HG03378 (cell line): Measurements from ENCODE around the gene CALD1.
A peak's percentile ranks its signal among the peaks of the same experiment; 100 is the strongest.

Source experiments
- ATAC-seq: cut with Tn5 transposase; IDR thresholded peaks from one replicate; pipeline ENCODE4 v1.9.1; 2021; ENCODE audit warnings: mild to moderate bottlenecking, moderate library complexity; ENCODE audit not compliant: unreplicated experiment

The CALD1 gene

DNA sequence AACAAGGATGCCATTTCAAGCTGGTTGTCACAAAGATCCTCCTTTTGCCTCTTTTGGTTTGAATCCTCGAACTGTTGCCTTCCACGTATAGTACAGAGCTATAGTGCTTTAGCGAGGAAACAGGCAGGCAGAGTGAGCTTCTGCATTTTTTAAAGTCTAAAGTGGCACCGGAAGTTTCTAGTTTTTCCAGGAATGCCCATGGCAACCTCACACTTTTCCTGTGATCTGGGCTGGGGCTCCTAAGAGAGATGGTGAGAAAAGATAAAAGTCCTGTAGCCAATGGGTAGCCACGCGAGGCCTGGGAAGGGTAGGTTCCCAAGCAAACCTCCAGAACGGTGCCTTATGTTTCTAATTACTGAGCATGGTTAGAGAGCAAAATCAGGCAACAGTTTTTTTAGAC is 76.7 kb downstream of the CALD1 start:
- no peak for ATAC-seq

DNA sequence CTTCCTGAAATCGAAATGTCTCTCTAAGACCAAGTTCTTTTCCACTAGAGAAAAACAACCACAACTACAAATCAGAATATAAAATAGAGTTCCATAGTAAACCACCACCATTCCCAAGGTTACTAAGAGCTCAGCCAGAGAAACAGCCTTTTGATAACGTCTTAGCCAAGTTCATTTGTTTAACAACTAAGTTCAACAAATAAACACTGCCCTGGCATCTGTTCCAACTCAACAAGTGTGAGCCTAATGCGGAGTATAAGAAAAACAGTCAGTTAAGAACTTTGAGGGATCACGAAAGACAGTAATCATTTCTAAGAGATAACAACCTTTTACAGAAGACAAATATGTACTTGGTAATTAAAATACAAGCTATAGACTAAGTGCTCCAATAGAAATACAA is 77.3 kb downstream of the CALD1 start:
- no peak for ATAC-seq

DNA sequence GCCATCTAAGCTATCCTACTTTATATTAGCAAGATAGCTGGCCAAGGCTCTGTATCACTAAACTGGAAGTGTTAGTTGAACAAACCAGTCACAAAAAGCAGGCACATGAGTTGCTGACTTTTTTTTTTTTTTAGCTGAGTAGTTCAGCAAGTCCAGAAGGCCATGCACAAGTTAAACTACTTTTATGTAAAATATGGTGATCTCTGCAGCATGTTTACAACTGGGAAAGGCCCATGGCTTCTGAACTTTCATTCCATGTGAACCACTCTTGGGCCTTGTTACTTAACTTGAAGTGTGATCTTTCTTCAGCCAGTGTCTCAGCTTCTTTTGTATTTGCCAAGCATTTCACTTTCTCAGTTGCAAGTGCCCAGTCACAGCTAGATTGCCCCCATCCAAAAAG is 78.5 kb downstream of the CALD1 start:
- no peak for ATAC-seq

DNA sequence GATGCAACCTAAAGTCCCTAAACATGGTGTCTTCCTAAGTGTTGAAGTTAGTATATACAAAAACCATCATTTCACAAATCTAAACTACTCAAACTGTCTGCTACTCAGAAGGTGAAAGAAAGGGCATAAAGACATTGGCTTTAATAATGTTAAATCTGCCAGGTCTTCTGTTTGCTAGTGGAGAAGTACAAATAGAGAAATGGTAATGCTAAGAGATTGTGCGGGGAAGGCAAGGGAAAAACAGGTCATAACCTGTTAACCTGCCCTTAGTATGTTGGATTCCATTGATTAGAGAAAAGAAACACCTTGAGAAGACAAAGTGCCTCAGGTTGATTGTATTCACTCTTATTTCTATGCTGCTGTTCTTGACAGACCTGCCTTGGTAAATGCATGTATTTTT is 80.3 kb downstream of the CALD1 start:
- no peak for ATAC-seq

DNA sequence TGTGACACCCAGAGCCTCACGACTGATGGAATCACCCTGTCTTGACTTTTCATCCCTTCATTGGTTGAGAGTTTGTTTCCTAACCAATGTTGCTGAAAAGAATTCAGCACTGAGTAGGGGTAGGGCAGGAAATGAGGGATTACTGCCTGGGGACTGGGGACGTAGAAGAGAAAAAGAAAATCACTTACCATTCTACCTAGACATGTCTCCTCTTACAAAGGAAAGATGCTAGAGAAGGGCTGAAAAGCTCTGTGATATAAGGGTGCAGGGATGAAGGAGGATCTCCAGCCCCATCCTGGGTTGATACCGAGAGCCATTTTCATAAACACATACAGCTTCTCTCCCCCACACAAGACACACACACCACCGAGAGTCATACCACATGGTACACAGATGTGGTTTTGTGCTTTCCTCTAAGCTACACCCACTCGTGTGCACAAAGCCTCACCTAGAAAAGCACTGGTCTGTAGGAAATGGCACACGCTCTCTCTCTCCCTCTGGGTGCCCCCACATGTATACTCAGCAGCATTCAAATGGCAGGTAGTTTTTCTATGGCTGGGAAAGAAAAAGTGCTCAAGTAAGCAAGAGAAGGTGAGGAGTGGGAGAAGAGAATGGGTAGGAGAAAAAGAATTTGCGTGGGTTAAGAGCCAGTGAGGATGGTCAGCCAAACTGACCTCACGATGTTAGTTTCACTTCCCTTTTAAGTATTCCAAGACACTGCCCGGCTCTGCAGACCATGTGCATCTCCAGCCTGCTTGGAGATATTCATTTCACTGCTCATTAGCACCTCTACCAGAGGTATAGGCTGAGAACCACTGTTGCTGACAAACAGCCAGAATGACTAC is 85.8 kb downstream of the CALD1 start:
- peak; percentile 70 for ATAC-seq

DNA sequence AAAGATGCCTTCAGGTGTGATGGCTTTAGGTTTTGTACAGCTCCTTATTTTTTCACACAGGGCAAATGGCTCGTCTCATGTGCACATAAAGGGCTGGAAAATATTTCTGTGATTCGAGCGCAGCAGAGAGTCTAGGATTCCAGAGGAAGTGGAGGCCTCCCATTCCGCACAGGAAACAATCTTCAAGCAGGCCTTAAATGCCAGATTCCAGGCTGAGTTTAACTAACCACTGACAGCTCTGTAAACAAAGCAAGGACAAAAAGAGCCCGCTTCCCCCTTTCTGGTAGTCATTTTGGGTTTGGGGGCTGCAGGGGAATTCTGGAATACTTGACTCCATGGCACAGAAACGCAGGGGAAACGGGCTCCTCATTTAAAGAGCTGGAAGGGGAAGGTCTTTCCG is 87.2 kb downstream of the CALD1 start:
- ATAC-seq = no peak

DNA sequence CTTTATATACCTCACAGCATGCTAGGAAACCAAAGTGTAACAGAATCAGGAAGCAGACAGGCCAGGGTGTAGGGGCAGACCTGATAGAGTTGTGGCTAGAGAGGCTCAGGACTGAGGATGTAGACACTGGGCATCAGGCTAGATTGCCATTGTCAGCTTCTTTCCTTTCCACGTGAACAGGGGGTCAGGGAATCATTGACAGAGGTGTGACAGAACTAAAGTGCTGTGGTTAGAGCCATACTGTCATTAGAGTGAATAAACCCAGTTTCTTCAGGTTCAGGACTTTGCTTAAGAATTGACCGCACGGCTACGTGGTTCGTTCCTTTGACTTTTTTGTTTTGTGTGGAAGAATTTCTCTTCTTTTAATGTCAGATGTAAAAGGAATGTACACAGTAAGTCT is 90.7 kb downstream of the CALD1 start:
- ATAC-seq = no peak

DNA sequence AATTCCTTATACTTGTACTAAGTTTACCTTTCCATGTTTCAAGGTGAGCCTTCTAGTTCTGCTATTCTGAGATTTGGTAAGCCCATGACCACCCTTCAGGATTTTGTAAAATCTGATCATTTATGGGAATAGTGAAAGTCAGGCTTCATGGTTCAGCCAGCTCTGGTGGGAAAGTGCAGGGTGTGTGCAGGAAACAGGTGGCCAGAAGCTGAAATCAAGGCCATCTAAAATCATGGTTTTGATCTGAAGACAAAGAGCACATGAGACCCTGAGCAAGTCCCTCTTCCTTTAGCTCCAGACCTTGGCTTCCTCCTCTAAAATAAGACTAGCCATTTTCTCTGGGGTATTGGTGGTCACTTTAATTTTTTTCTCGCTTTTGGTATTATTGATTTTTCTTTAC is 91.3 kb downstream of the CALD1 start:
- no peak for ATAC-seq

DNA sequence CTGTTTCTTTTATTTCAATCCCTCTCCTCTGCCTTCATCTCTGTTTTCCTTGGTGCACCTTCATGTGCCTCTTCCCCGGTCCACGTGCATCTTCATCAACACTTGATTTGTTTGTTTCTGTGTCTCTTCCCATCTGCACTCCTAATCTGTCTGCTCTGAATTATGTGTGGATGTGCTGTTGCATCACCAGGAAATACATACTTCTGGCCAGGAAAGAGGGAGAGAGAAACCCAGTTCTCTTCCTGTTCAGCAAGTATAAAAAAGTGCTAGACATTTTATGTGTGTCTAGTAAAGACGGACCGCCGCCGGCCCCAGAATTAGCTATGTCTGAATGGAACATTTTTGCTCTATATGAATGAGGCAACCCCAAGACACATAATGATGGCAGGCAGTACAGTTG is 93.8 kb downstream of the CALD1 start:
- no peak for ATAC-seq

DNA sequence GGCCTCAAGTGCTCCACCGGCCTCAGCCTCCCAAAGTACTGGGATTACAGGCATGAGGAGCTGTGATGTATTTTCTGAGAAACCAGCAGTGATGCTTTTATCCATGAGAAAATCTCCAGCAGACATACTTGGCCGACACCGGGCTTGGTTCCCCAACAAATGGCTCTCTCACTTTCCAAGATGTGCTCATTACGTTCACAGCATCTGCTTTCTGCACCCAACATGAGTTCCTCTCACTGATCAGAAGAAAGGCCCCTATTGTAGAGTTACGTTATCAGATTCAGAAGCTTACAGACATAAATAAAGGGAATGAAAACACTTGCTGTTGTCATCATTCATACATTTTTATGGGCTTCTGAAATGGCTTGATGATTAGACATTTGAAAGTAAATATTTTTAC is 95.0 kb downstream of the CALD1 start:
- no peak for ATAC-seq

DNA sequence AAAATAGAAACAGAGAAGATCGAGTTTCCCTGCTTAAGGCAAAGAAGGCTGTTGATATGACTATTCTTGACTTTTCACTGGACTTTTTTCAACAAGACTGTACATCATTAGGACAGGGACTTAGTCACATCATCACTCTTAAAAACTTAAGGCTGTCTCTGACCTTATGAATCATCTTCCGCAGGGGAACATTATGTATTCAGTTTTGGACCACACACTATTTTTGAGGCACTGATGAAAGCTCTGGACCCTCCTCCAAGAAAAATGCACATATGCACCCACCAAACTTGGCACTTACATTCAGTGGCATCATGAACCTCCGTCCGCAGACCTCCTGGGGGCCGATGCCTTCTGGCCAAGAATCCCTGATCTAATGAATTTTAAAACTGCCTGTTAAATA is 96.4 kb downstream of the CALD1 start:
- no peak for ATAC-seq

DNA sequence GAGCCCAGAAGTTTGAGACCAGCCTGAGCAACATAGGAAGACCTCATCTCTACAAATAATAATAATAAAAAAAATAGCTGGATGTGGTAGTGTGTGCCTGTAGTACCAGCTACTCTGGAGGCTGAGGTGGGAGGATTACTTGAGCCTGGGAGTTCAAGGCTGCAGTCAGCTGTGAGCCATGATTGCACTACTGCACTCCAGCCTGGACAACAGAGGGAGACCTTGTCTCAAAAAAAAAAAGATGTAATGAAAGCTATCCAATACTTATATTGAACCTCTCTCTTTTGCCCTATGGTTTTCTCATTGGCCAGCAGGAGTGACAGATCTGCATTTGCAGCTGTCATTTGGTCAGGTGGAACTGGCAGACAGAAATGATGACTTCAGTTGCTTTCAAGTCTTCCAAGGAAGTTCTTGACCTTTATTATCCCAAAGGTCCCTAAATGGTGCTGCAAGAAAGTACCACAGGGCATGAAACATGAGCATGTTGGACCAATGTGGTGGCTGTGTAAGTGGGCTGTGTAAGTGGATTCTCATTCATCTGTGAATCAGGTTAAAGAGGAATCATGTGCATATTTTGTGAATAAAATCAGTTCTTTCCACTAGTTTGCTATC is 99.4 kb downstream of the CALD1 start:
- ATAC-seq = no peak

DNA sequence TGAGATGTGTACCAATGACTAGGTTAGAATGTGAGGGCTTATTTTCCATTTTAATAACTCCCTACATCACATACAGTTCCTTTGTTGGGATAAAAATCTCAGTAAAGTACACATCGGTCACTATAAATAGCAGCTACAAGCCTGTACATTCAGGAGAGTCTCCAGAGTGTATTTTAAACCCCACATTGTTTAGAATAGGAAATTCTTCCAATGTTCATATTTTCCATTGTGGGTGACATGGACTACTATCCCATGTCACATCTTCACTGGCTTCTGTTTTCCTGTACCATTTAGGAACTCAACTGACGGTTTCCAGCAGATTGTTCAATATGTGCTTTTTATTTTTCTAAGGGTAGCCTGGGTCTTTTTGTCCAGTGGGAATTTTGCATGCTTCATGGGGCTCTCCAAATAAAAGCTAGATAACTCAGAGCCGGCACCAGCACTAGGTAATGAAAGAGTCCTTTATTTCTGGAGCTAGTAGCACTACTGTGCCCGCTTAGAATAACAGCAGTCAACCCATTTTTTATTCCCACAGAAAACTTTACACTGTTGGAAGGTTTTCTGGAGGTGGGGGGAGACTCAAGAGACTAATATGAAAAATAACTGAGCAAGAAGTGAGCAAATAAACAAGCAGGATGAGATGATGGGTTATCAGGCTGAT is 100.5 kb downstream of the CALD1 start:
- no peak for ATAC-seq

DNA sequence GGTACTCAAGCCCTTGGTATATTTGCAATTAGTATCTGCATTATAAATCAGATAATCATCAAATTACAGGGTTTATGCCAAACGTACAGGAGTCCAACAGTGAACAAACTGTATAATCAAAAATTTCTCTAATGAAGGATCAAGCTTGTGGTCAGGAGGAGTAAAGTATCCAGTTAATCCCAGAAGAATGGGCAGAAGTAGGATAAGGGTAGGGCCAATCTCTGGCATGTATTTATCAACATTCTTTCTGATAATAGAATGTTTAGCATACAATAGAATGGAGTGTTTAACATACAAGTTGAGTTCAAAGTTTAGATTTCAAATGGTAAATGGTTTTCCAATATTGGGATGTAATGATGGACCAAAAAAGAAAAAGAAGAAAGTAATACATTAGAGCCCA is 103.0 kb downstream of the CALD1 start:
- no peak for ATAC-seq

DNA sequence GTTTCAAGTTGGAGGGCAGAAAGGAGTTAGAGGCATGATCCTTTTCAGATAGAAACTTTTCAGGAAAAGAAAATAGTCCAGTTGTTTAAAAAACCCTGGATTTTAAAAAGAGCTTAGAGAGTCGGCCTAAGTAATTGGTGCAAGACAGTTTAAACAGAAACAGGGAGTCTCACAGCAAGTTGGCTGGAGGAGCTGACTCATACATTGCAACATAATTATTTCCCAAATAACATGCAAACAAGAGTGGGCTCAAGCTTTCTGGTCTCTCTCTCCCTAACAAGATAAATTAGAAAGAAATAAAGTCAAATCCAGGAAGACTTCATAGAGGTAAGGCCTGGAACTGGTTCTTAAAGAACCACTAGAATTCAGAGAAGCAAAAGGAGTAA is 106.5 kb downstream of the CALD1 start:
- no peak for ATAC-seq

DNA sequence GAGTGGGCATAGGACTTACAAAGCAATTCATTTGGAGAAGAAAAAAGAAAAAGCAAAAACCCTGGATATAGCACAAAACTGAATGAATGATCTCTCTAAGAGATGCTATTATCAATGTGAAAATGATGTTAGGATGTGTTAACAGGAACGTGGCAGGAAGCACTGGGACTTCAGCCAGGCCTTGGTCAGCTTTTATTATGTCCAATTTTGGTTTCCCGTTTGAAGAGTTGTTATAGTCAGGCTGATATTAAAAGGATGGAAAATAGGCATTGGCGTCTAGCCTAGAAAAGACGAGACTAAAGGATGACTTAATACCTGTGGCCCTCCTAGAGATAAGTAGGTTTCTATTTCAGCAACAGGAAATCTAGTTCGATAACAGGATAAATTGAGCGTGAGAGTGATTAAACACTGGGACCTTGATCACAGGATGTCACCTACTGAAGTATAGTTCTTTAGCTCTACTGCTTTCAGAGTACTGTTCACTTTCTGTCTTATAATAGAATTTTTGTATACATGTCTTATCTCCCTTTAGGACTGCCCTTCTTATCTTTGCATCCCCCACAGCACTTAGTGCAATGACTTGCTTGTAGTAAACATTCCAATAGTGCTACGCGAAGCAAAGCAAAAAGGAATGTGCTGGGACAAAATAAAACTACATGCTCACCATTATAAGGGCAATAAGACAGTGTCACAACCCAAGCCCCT is 107.1 kb downstream of the CALD1 start:
- ATAC-seq = no peak

DNA sequence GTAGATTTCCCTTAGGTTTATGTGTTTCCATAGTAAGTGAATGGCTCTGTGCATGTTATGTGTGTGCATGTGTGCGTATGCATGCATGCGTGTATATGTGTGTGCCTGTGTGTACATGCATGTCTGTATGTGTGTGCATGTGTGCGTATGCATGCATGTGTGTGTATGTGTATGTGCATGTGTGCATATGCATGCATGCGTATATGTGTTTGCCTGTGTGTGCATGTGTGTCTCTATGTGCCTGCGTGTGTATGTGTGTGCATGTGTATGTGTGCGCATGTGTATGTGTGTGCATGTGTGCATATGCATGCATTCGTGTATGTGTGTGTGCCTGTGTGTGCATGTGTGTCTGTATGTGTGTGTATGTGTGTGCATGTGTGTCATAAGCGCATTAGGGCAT is 108.1 kb downstream of the CALD1 start:
- ATAC-seq = no peak

DNA sequence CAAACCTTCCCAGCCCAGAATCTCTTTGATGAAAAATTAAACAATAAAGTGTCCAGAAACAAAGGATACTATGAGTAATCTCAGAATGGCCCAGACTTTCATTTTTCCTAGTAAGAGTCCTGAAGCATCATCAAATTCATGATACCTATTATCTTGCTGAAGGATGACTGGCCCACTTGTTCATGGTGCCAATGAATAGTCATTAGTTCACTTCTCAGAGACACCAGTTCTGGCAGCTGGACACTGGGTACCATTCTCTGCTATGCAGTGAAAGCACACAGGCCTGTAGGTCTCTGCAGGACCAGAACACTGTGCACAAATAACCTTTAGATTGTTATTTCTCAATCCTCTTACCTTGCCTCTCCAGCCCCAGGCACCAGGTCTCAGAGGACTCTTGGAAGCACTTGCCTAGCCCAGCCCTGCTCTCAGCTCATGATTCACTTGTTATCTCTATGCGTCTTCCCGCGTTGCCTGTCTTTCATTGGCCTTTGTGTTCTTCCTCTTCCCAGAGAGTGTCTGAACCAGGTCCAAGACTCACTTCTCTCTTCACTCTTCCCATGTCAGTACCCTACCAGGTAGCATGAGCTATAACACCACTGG is 108.8 kb downstream of the CALD1 start:
- no peak for ATAC-seq

DNA sequence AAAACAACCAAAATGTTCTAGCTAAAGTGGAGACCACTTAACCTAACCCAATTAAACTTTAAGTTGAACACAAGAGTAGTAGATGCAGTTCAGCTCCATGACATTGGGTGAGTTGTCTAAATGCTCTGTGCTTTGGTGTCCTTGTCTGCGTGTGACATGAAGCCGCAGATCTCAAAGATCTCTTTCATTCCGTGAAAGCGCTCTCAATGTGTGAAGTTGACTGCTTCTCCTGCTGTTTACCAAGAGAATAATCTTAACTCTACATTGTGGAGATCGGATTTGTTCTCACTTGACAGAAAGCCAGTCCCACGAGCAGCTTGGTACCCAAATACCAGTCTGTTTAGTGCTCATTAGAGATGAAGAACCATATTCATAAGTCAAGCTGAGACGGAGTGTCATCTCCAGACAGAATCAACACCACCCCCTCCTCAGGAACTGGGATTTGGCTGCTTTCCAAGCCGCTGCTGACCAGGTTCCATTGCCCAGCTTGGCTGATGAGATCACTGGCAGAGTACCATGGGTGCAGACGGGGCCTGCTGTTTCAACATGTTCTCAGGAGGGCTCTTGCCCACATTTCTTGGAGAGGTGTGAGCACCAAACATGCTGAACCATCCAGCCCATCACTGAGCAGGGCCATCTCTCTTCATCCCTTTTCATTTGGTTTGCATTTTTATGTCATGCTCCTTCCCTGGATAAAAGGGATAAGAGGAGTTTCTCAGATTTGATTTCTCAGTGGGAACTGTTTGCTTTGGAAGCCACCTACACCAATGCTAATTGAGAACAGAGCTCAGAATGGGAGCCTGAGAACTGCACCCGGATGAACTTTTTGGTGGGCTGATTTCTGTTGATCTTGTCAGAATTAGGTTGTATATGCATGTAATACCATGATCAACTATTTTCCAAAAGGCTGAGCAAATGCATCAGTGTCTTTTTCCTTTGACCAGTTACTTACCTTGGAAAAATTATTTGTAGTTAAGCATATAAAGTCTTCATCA is 111.1 kb downstream of the CALD1 start:
- ATAC-seq = no peak

DNA sequence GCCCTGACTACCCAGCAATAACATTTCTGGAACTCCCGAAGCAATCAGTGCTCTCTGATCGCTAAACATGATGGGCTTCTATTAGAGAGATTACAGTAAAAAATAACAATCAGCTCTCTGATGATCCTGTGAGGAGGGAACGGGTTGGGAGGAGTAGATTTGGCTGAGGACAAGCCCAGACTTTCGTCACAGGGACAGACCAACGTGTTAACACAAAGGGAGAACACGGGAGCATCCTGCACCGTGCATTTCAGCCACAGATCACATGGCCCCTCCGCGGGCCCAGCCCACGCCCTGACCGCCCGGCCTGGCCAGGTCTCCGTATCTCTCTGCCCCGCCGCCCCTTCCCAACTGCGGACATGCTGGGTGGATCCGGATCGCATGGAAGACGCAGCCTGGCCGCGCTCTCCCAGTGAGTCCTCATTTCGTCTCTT is 111.8 kb downstream of the CALD1 start:
- ATAC-seq = no peak
